HepG2 (cell line): ENCODE measurements around the gene CACNB4.

Experiments
- ATAD3A ChIP-seq: sonication (generic); formaldehyde crosslinking; IDR thresholded peaks from 2 replicates; pipeline ENCODE4 v1.4.0; 2020; ENCODE audit warnings: missing genetic modification reagents
- CTCF ChIP-seq: sonication (generic); formaldehyde crosslinking; IDR thresholded peaks from 2 replicates; pipeline ENCODE4 v1.5.0; 2020; ENCODE audit warnings: mild to moderate bottlenecking, missing genetic modification reagents, moderate library complexity
- FOXP4 ChIP-seq: sonication (generic); formaldehyde crosslinking; IDR thresholded peaks from 2 replicates; pipeline ENCODE4 v1.4.0; 2020; ENCODE audit warnings: missing genetic modification reagents
- GABPA ChIP-seq, 2 experiments: IDR thresholded peaks; 2 replicates each; pipeline ENCODE4 v1.6.1; 2011 to 2016; ENCODE audit warnings: low read depth in 2 of 2, low read length in 1 of 2, missing biosample characterization in 1 of 2, missing genetic modification characterization in 1 of 2
- MZF1 ChIP-seq: sonication (generic); formaldehyde crosslinking; IDR thresholded peaks from 2 replicates; pipeline ENCODE4 v1.8.1; 2023; ENCODE audit warnings: mild to moderate bottlenecking, missing genetic modification reagents, borderline replicate concordance
- POLR2A ChIP-seq, 2 experiments: IDR thresholded peaks; 2 replicates each; pipeline ENCODE4 v1.6.1; 2011; ENCODE audit warnings: low read depth in 2 of 2, low read length in 2 of 2, mild to moderate bottlenecking in 1 of 2, moderate library complexity in 1 of 2; ENCODE audit not compliant: insufficient read depth in 1 of 2
- ZBTB43 ChIP-seq: sonication (generic); formaldehyde crosslinking; conservative IDR thresholded peaks from 2 replicates; pipeline ENCODE4 v1.4.0; 2020; ENCODE audit warnings: missing genetic modification reagents
- ZBTB44 ChIP-seq: sonication (generic); formaldehyde crosslinking; IDR thresholded peaks from 2 replicates; pipeline ENCODE4 v1.4.0; 2020; ENCODE audit warnings: missing genetic modification reagents
- ZBTB7A ChIP-seq: sonication (generic); formaldehyde crosslinking; IDR thresholded peaks from 2 replicates; pipeline ENCODE4 v1.8.0; 2022; ENCODE audit warnings: mild to moderate bottlenecking, missing genetic modification reagents
- ZNF207 ChIP-seq: fragments of 450-650 bp; IDR thresholded peaks from 2 replicates; pipeline ENCODE4 v1.6.1; 2016; ENCODE audit warnings: antibody characterized with exemption, borderline replicate concordance
- ZNF282 ChIP-seq: fragments of 450-650 bp; IDR thresholded peaks from 2 replicates; pipeline ENCODE4 v1.6.1; 2018; ENCODE audit not compliant: partially characterized antibody
- ZNF367 ChIP-seq: sonication (generic); formaldehyde crosslinking; IDR thresholded peaks from 2 replicates; pipeline ENCODE4 v1.4.0; 2020; ENCODE audit warnings: missing genetic modification reagents, borderline replicate concordance

- TF ChIP-seq ZBTB43 (no peak), POLR2A (IDR thresholded peaks at IDR 0.05; ENCODE audit: insufficient read depth in 1 of 2, low read depth in 2 of 2, low read length in 2 of 2) (no peak), ZNF367 (CRISPR knock-in tag) (no peak), MZF1 (CRISPR knock-in tag) (no peak), GABPA (IDR thresholded peaks at IDR 0.05; ENCODE audit: low read depth, low read length) (no peak), GABPA (CRISPR knock-in tag; IDR thresholded peaks at IDR 0.05; ENCODE audit: low read depth) (0 out of 2 replicates have a peak, but pooled peaks have one; percentile 20), ZNF207 (no peak), CTCF (CRISPR knock-in tag) (no peak), ATAD3A (CRISPR knock-in tag) (no peak), ZBTB44 (CRISPR knock-in tag) (no peak), FOXP4 (CRISPR knock-in tag) (peak; percentile 84; the same call in 1 of the 2 replicates), ZBTB7A (CRISPR knock-in tag) (peak; percentile 44; the same call in 1 of the 2 replicates), ZNF282 (no peak)
These were observed 255.8 kb downstream of the CACNB4 start for GRCh38 chr2:151842830-151843690.
